GM19099 (cell line): ENCODE results near the gene RASA2.

ENCODE experiments used
- POLR2A ChIP-seq: IDR thresholded peaks from 3 replicates; pipeline ENCODE4 v1.6.1; 2011; ENCODE audit warnings: low read depth; ENCODE audit not compliant: insufficient read length; ENCODE audit errors: extremely low read depth

The RASA2 gene, protein sequence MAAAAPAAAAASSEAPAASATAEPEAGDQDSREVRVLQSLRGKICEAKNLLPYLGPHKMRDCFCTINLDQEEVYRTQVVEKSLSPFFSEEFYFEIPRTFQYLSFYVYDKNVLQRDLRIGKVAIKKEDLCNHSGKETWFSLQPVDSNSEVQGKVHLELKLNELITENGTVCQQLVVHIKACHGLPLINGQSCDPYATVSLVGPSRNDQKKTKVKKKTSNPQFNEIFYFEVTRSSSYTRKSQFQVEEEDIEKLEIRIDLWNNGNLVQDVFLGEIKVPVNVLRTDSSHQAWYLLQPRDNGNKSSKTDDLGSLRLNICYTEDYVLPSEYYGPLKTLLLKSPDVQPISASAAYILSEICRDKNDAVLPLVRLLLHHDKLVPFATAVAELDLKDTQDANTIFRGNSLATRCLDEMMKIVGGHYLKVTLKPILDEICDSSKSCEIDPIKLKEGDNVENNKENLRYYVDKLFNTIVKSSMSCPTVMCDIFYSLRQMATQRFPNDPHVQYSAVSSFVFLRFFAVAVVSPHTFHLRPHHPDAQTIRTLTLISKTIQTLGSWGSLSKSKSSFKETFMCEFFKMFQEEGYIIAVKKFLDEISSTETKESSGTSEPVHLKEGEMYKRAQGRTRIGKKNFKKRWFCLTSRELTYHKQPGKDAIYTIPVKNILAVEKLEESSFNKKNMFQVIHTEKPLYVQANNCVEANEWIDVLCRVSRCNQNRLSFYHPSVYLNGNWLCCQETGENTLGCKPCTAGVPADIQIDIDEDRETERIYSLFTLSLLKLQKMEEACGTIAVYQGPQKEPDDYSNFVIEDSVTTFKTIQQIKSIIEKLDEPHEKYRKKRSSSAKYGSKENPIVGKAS

DNA sequence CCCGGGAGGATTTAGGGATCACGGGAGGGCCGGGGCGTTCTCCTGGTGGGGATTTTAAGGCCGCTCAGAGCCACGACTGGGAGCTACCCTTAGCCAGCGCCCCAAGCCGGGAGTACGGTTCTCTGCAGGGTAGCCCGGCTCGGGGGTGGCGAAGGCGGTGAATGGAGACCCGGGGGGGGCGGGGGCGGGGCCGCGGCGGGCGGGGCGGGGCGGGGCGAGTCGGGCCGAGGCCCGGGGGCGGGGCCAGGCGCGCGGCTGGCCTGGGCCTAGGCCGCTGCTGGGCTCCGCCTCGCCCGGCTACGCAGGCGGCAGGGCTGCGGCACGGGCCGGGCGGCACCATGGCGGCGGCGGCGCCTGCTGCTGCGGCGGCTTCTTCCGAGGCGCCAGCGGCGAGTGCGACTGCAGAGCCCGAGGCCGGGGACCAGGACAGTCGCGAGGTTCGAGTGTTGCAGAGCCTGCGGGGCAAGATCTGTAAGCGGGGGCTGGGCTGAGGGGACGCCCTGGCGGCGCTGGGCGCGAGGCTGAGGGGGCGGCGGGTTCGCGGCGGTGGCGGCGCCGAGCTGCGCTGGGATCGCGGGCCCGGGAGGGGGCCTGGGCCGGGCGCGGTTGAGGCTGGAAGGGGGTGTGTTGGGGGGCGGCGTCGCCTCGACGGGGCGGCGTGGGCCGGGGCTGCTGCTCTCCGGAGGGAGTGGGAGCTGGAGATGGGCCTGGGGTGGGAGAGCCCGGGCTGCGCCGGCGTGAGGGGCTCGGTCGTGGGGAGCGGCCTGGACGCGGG is at the start of gene RASA2:
RASA2 (plus strand) TSS at position 282 of the 775 bp plus-strand sequence; CDS start at position 339, 57 bp downstream.
- peak; percentile 86 for TF ChIP-seq POLR2A

GRCh38 chr3:141439589-141439988 is 47.2 kb upstream of the RASA2 start:
- TF ChIP-seq POLR2A = no peak

DNA sequence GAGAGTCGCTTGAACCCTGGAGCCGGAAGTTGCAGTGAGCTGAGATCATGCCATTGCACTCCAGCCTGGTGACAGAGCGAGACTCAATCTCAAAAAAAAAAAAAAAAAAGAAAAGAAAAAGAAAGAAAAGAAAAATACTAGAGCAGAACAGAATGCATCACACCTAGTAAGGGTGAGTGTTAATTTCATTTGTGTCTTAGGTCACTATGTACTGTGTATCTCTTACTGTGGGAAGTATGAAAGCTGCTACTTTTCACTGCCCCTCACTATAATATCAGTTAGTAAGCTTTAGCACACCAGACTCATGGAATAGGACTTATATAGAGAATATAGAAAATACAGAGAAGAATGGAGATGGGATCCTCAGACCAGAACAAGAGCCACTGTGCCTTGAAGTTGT is 45.9 kb upstream of the RASA2 start:
- no peak for TF ChIP-seq POLR2A

GRCh38 chr3:141441381-141442364 is 45.2 kb upstream of the RASA2 start:
- no peak for TF ChIP-seq POLR2A

GRCh38 chr3:141442446-141442845 is 44.4 kb upstream of the RASA2 start:
- no peak for TF ChIP-seq POLR2A

DNA sequence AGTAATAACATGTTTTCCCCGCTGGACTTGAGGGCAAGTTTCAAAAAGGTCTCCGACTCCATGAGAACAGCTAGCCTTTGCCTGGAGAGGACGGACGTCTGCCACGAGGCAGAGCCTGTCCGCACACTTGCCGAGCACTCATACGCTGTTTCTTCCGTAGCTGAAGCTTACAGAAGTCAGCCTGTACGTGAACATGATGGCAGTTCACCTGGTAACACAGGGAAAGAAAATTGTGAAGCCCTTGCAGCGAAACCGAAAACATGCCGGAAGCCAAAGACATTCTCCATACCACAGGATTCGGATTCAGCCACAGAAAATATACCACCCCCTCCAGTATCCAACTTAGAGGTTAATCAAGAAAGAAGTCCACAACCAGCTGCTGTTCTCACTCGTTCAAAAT is 43.9 kb upstream of the RASA2 start:
- TF ChIP-seq POLR2A = no peak

GRCh38 chr3:141444586-141445285 is 42.1 kb upstream of the RASA2 start:
- TF ChIP-seq POLR2A = no peak

- TF ChIP-seq POLR2A = no peak
These were observed 40.8 kb upstream of the RASA2 start for GRCh38 chr3:141445990-141446389.

GRCh38 chr3:141446737-141447136 is 40.1 kb upstream of the RASA2 start:
- no peak for TF ChIP-seq POLR2A

GRCh38 chr3:141447383-141447782 is 39.4 kb upstream of the RASA2 start:
- no peak for TF ChIP-seq POLR2A

DNA sequence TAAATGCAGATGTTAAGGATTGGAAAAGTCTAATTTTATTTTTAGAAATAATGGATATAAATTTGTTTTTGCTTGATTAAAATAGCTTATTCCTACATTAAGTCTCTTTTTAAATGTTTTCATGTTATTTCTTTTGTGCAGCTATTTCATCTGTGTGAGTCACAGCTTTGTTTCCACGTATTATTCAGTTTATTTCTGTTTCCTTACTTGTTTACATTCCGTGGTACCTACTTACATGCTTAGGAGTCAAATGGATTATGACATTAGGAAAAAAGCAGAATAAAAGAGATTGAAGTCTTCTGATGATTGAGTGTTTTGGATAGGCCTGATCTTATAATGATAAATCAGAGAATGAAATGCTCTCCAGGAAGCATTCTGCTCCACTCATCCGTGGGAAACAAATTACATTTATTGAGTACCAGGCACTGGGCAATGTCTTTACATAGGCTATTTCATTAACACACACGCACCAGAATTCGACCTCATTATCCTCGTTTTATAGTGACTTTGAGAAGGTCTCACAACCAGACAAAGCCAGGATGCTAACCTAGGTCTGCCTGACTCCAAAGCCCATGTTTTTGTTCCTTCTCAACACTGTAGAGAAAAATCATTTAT is 38.1 kb upstream of the RASA2 start:
- no peak for TF ChIP-seq POLR2A

DNA sequence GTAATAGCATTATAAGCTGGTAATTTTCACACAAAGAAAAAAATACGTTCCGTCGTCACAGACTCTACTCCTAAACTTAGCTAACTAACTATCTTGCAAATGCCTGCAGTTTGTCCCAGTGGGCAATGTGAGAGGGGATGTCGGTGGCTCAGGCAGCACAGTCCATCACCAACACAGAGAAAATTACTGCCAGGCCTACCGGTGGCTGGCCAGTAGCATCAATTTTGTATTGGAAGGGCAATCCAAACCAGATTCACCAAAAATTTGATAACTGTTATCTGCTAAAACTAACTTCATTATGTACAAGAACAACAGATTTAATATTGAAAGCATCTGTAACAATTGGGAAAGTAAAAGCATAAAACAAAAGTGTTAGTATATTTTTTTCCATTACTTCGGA is 37.4 kb upstream of the RASA2 start:
- no peak for TF ChIP-seq POLR2A
